Neutrophil (primary cell): Measurements from ENCODE around the gene RASGRF1.
"Not testable (repeated sequence)": the region's sequence is repeated elsewhere in the genome, so short reads cannot be mapped to it uniquely, and the experiment has no call there.

Experiments
- H3K27ac ChIP-seq: fragments of 200-600 bp; sonication (generic); 2 replicates; pipeline ENCODE4 v1.5.1; 2016; ENCODE audit warnings: mild to moderate bottlenecking, moderate library complexity
- H3K27me3 ChIP-seq: fragments of 200-600 bp; sonication (generic); 2 replicates; pipeline ENCODE4 v1.6.0; 2016; ENCODE audit warnings: mild to moderate bottlenecking
- H3K36me3 ChIP-seq: fragments of 200-600 bp; sonication (generic); 2 replicates; pipeline ENCODE4 v1.5.1; 2017
- H3K4me1 ChIP-seq, 2 experiments: fragments of 200-600 bp in 1 of 2; sonication (generic) in 1 of 2; 1 replicate in 1 of 2; 2 replicates in 1 of 2; pipeline versions ENCODE4 v1.5.1 to v1.6.1; 2013 to 2016; ENCODE audit warnings: low read depth in 1 of 2, low read length in 1 of 2, mild to moderate bottlenecking in 1 of 2, moderate library complexity in 1 of 2; ENCODE audit not compliant: control insufficient read depth in 1 of 2, insufficient read depth in 1 of 2
- H3K4me3 ChIP-seq, 2 experiments: fragments of 200-600 bp in 1 of 2; sonication (generic) in 1 of 2; 1 replicate in 1 of 2; 2 replicates in 1 of 2; pipeline ENCODE4 v1.5.1; 2013 to 2016; ENCODE audit warnings: low read depth in 1 of 2, low read length in 1 of 2, mild to moderate bottlenecking in 1 of 2, moderate library complexity in 1 of 2
- H3K9me3 ChIP-seq: fragments of 200-600 bp; sonication (generic); 2 replicates; pipeline ENCODE4 v1.5.1; 2016
- TF ChIP-seq, protein P1 (sequence below): fragments of 200-600 bp; sonication (generic); IDR thresholded peaks from 2 replicates; pipeline ENCODE4 v1.5.1; 2016; ENCODE audit warnings: antibody characterized with exemption

RASGRF1 gene

DNA sequence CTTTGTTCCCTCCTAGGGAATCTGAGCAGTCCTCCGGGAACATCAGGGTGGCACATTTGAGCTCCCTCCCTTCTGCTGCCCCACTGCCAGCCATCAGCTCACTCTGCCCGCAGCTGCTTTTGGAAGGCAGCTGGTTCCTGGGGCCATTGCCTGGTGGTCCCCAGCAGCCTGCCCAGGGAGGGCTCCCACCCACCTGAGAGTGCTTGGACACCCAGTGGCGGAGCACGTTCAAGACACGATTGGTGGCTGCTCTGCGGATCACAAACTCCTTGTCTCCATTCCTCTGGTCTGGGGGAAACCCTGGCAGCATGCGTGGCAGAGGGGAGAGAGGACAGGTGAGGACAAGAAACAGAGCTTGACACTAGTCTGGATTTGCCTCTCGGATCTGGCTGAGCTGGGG, 92.1 kb downstream of the RASGRF1 start:
- Histone ChIP-seq H3K27me3 (no peaks in the 10 kb centered on the region), H3K4me3 (no peak overlapping the region), H3K4me1 (no peaks in the 10 kb centered on the region), H3K9me3 (no peaks in the 10 kb centered on the region), H3K27ac (no peak overlapping the region), H3K36me3 (no peaks in the 10 kb centered on the region)
- TF ChIP-seq, protein P1, sequence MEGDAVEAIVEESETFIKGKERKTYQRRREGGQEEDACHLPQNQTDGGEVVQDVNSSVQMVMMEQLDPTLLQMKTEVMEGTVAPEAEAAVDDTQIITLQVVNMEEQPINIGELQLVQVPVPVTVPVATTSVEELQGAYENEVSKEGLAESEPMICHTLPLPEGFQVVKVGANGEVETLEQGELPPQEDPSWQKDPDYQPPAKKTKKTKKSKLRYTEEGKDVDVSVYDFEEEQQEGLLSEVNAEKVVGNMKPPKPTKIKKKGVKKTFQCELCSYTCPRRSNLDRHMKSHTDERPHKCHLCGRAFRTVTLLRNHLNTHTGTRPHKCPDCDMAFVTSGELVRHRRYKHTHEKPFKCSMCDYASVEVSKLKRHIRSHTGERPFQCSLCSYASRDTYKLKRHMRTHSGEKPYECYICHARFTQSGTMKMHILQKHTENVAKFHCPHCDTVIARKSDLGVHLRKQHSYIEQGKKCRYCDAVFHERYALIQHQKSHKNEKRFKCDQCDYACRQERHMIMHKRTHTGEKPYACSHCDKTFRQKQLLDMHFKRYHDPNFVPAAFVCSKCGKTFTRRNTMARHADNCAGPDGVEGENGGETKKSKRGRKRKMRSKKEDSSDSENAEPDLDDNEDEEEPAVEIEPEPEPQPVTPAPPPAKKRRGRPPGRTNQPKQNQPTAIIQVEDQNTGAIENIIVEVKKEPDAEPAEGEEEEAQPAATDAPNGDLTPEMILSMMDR, result no peak

DNA sequence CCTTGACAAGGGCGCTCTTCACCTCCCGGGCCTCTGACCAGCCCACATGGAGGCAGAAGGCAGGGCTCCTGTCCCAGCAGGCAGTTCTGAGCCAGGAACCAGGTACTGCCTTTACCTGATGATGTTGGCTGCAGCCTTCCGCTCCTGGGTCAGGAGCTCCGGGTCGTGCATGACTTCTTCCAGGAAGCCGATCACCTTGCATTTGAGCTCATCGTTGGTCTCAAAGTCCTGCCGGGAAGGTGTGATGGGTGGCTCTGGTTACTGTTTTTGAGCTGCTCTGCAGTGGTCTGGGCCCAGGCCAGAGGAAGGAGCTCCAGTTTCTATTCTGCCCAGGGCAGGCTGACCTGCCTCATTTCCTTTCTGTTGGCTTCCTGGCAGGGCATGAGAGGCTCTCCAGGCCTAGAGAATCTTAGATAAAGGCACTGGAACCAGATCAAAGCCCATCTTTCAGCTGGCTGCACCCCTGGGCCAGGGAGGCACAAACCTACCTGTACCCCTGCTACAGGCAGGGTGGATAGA, 92.5 kb downstream of the RASGRF1 start:
- Histone ChIP-seq H3K27ac (no peak overlapping the region), H3K4me1 (no peaks in the 10 kb centered on the region)

DNA sequence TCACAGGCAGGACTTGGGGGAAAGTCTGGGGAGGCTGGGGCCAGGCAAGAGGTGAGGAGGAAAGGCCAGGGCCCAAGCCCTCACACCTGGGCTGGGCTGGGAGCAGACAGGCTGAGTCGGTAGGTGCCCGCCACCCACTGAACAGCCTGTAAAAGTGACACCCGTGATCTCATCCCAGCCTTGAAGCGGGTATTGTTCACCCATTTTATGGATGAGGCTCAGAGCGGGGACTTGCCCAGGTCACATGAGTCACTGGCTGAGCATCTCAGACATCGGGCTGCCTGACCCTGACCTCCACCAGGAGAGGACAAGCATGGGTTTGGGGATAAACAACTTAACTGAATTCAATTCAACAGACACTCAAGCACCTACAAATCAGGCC, 93.7 kb downstream of the RASGRF1 start:
- TF ChIP-seq, protein P1, result no peak
- no peaks in the 10 kb centered on the region for H3K36me3 ChIP-seq
- H3K9me3 ChIP-seq, result no peaks in the 10 kb centered on the region
- H3K27ac ChIP-seq, result no peak overlapping the region
- H3K4me1 ChIP-seq, result no peaks in the 10 kb centered on the region
- no peak overlapping the region for H3K4me3 ChIP-seq
- H3K27me3 ChIP-seq, result no peaks in the 10 kb centered on the region

More for the DNA sequence above, 92.5 kb downstream of the RASGRF1 start:
- no peaks in the 10 kb centered on the region for H3K9me3 ChIP-seq
- H3K4me3 ChIP-seq, result no peak overlapping the region
- no peaks in the 10 kb centered on the region for H3K27me3 ChIP-seq
- TF ChIP-seq, protein P1, result no peak
- H3K36me3 ChIP-seq, result no peaks in the 10 kb centered on the region

DNA sequence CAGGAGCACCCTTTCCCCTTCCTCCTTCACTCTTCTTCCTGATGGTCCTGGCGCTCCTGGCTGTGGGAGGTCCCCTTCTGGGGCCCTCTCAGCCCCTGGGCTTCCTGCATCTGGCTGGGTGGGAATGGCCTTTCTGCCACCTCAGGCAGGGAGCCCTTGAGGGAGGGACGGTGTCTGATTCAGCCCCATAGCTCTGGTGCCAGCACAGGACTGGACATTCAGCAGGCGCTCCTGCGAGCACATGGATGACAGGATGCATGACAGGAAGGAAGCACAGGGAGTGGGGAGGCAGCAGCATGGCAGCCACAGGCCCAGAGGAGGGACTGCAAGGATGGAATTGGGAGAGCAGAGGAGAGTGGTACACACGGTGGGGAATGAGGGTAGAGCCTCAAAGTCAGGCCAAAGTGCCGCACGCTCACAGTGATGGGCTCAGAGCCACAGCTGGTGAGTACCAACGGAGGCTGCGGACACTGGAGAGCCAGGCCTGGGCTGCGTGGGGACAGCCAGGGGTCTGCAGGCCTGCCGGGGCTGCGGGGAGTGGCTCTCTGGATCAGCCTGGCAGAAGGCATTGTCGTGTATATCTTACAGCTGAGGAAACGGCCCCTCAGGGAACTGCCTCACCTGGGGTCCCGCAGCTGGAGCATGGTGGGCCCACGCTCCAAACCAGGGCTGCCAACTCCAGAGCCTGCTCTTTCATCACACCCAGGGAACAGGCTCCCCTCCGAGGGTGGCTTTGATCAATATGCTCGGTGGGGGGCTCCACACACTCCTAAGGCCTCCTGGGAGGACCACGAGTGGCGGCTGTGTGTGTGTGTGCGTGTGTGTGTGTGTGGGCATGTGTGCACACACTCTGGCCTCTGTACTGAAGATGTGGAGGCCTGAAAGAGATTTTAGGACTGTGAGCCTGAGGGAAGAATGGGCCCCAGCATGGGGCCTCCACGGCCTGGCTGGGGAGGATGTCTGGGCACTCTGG, 94.4 kb downstream of the RASGRF1 start:
- Histone ChIP-seq H3K27ac (no peak overlapping the region), H3K27me3 (no peaks in the 10 kb centered on the region), H3K9me3 (no peaks in the 10 kb centered on the region), H3K36me3 (no peaks in the 10 kb centered on the region), H3K4me3 (no peak overlapping the region), H3K4me1 (no peaks in the 10 kb centered on the region)
- TF ChIP-seq, protein P1, result no peak

DNA sequence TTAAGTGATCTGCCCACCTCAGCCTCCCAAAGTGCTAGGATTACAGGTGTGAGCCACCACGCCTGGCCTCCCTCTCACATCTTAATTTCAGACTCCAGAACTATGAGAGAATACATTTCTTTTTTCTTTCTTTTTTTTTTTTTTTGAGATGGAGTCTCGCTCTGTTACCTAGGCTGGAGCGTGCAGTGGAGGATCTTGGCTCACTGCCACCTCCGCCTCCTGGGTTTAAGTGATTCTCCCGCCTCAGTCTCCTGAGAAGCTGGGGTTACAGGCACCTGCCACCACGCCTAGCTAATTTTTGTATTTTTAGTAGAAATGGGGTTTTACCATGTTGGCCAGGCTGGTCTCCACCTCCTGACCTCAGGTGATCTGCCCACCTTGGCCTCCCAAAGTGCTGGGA, 95.4 kb downstream of the RASGRF1 start:
- not testable (repeated sequence) for H3K4me1 ChIP-seq, H3K4me3 ChIP-seq, H3K27ac ChIP-seq, H3K36me3 ChIP-seq, H3K27me3 ChIP-seq, H3K9me3 ChIP-seq

DNA sequence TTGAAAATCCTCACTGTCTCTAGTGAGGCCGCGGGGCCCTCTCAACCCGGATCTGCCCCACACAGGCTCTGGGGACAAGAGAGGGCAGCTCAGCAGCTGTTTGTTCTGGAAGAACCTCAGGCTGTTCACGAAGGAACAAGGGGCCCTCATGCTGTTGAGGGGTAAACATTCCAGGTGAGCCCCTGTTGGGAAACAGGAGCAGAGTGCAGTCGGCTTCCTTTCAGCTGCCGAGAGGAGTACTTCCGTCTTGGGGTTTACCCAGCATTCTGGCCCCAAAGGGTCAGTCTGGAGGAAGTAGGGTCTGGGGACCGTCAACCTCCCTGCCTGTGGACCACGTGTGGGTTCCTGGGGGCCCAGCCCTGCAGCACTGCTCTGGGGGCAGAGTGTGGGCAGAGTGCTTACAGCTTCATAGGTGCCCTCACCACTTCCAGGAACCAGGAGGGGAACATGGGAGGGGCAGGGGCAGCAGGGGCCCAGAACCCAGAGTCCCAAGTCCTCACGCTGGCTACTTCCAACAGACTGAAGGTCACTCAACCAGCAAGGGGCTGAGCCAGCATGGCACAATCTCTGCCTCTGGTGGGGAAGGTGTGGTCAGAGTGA, 96.5 kb downstream of the RASGRF1 start:
- Histone ChIP-seq H3K4me3 (no peak overlapping the region), H3K4me1 (no peaks in the 10 kb centered on the region), H3K9me3 (no peaks in the 10 kb centered on the region), H3K27ac (no peak overlapping the region), H3K27me3 (peaks cover 2% of the 10 kb centered on the region), H3K36me3 (no peaks in the 10 kb centered on the region)
- TF ChIP-seq, protein P1, result no peak
